MM.1S (cell line): ENCODE results near the gene IL15.

Experiments used
- EZH2phosphoT487 ChIP-seq: fragments of 300-600 bp; sonication (generic); IDR thresholded peaks from 2 replicates; pipeline ENCODE4 v1.6.1; 2018; ENCODE audit warnings: antibody characterized with exemption, low read length
- TF ChIP-seq, protein P1 (sequence below): fragments of 300-600 bp; sonication (generic); IDR thresholded peaks from 2 replicates; pipeline ENCODE4 v1.5.1; 2016; ENCODE audit warnings: antibody characterized with exemption, low read length, mixed read lengths

DNA sequence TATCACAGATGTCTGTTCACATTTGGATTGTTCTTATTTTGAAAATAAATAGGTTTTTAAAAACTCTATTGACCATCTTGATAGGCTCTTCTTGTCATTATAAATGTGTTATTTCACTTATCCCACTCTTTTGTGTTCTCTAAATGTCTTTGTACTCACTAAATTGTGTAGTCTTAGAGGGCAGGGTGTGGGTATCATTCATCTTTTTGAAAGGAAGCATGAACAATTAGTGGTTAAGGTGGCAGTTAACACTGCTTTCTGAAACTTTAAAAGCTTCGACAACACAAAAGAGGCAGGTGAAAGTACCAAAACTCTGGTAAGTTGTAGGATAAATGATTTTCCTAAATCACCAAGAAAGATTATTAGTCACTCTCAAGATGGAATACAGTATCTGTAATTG, 83.2 kb downstream of the IL15 start:
- TF ChIP-seq, protein P1, sequence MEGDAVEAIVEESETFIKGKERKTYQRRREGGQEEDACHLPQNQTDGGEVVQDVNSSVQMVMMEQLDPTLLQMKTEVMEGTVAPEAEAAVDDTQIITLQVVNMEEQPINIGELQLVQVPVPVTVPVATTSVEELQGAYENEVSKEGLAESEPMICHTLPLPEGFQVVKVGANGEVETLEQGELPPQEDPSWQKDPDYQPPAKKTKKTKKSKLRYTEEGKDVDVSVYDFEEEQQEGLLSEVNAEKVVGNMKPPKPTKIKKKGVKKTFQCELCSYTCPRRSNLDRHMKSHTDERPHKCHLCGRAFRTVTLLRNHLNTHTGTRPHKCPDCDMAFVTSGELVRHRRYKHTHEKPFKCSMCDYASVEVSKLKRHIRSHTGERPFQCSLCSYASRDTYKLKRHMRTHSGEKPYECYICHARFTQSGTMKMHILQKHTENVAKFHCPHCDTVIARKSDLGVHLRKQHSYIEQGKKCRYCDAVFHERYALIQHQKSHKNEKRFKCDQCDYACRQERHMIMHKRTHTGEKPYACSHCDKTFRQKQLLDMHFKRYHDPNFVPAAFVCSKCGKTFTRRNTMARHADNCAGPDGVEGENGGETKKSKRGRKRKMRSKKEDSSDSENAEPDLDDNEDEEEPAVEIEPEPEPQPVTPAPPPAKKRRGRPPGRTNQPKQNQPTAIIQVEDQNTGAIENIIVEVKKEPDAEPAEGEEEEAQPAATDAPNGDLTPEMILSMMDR, result no peak
- TF ChIP-seq EZH2phosphoT487, result no peak
